HTR-8/SVneo (cell line): ENCODE results near the gene DPH2.

ENCODE experiments used
- DNase-seq: peaks from one replicate; pipeline ENCODE4 v3.0.0; 2011; ENCODE audit warnings: low spot score, mixed read lengths; ENCODE audit not compliant: insufficient read length
- FAIRE-seq: peaks from 2 replicates; lab custom pipeline; 2011; peaks lifted over from hg19 to GRCh38; lab: Jason Lieb, UNC

Gene DPH2

DNA sequence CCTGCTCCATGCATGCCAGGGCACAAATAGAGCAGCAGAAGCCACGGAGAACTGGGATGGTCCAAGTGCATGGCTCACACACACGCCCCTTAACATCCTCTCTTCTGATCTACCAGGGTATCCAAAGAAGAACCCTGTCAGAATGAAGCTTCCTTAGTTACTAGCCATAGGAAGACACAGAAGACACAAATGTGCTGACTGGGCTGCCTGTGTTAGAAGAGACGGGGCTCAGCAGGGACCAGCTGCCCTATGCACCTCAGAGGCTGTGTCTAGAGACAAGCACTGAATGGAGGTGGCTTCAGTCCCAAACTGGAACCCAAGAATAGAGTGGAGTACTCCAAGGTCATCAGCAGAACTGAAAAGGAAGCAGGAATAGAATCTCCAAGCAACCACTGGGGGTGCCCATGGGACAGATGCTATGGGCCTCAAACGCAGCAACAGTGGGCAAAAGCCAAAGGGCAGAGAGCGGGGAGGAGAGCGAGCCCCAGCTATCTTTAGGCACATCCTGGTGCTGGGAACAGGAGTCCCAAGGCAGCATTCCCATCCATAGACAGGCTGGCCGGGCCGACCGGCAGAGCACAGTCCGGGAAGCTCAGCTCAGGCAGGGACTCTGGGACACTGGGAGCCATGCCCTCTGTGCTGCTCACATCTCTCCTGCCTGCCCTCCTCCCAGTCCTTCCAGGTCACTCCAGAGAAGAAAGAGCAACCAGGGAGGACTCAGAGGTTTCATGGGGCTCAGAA is 51.9 kb downstream of the DPH2 start:
- no peak for FAIRE-seq

More for the DNA sequence above, 51.9 kb downstream of the DPH2 start:
- no peak for DNase-seq
